ENCODE measurements around the gene GABRP. TPM values are rescaled to one million over a fixed set of nuclear protein-coding genes. Genes with fewer than 3 reads are reported as not detected.

The GABRP gene
- total and polyA plus RNA-seq, 2 experiments from 2014 or later, result 3.6 to 6.3 TPM

DNA sequence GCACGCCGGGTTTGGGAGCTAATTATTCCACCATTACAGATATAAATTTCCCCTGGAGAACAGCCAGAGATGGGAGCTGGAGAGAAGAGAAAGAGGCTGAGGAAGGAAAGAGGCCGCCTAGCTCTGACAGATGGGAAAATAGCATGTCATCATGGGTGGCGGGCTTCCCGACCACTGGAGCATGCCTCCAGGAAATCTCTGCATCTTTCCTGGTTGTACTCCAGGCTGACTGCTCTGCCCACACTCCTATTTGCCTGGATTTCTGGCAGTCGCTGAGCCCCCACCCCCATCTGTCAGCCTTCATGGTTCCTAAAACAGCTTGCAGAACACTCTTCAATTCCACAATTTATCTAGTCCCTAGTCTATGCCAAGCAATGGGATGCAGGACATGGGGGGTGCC, 14.3 kb upstream of the GABRP start:
- Mint-ChIP-seq H3K27ac (no peak overlapping the region), H3K27me3 (ENCODE audit: insufficient read depth, low read depth, poor library complexity) (peaks cover 3% of the 10 kb centered on the region), H3K4me1 (peaks cover 31% of the 10 kb centered on the region), H3K4me3 (no peak overlapping the region), H3K9me3 (no peaks in the 10 kb centered on the region), H3K36me3 (ENCODE audit: low read depth) (peaks cover 3% of the 10 kb centered on the region; the same call in 1 of the 3 replicates)
- DNase-seq (ENCODE audit: low spot score), result no peak
- H3K9me2 ChIP-seq (ENCODE audit: insufficient read depth), result 0 out of 2 replicates have a peak, but pooled peaks cover 4% of the 10 kb centered on the region
- H3K27me3 ChIP-seq (ENCODE audit: insufficient read depth), result no peaks in the 10 kb centered on the region
- H3K27ac ChIP-seq (ENCODE audit: low read depth), result no peak overlapping the region
- no peaks in the 10 kb centered on the region for H3F3A ChIP-seq (replicated peaks; ENCODE audit: low read depth)
- H3K4me2 ChIP-seq, result no peak overlapping the region
- no peaks in the 10 kb centered on the region for H4K20me1 ChIP-seq (replicated peaks; ENCODE audit: insufficient read depth)
- no peak overlapping the region for H3K4me3 ChIP-seq
- no peaks in the 10 kb centered on the region for H3K79me2 ChIP-seq (replicated peaks; ENCODE audit: insufficient read depth)
- H3K36me3 ChIP-seq (ENCODE audit: insufficient read depth), result no peaks in the 10 kb centered on the region
- no peak for TF ChIP-seq ZNF114 (CRISPR knock-in tag; IDR thresholded peaks at IDR 0.05)
- TF ChIP-seq, protein P1, sequence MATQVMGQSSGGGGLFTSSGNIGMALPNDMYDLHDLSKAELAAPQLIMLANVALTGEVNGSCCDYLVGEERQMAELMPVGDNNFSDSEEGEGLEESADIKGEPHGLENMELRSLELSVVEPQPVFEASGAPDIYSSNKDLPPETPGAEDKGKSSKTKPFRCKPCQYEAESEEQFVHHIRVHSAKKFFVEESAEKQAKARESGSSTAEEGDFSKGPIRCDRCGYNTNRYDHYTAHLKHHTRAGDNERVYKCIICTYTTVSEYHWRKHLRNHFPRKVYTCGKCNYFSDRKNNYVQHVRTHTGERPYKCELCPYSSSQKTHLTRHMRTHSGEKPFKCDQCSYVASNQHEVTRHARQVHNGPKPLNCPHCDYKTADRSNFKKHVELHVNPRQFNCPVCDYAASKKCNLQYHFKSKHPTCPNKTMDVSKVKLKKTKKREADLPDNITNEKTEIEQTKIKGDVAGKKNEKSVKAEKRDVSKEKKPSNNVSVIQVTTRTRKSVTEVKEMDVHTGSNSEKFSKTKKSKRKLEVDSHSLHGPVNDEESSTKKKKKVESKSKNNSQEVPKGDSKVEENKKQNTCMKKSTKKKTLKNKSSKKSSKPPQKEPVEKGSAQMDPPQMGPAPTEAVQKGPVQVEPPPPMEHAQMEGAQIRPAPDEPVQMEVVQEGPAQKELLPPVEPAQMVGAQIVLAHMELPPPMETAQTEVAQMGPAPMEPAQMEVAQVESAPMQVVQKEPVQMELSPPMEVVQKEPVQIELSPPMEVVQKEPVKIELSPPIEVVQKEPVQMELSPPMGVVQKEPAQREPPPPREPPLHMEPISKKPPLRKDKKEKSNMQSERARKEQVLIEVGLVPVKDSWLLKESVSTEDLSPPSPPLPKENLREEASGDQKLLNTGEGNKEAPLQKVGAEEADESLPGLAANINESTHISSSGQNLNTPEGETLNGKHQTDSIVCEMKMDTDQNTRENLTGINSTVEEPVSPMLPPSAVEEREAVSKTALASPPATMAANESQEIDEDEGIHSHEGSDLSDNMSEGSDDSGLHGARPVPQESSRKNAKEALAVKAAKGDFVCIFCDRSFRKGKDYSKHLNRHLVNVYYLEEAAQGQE (IDR thresholded peaks at IDR 0.05; ENCODE audit: unreplicated experiment), result no peak
- TF ChIP-seq, protein P2, sequence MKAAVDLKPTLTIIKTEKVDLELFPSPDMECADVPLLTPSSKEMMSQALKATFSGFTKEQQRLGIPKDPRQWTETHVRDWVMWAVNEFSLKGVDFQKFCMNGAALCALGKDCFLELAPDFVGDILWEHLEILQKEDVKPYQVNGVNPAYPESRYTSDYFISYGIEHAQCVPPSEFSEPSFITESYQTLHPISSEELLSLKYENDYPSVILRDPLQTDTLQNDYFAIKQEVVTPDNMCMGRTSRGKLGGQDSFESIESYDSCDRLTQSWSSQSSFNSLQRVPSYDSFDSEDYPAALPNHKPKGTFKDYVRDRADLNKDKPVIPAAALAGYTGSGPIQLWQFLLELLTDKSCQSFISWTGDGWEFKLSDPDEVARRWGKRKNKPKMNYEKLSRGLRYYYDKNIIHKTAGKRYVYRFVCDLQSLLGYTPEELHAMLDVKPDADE (IDR thresholded peaks at IDR 0.05), result no peak
- no peak for TF ChIP-seq ZNF331 (CRISPR knock-in tag; IDR thresholded peaks at IDR 0.05; ENCODE audit: low read depth)
- no peak for TF ChIP-seq NANOG (IDR thresholded peaks at IDR 0.05; ENCODE audit: borderline replicate concordance)
- no peak for TF ChIP-seq STAT1 (IDR thresholded peaks at IDR 0.05; ENCODE audit: unreplicated experiment)
- TF ChIP-seq, protein P3, sequence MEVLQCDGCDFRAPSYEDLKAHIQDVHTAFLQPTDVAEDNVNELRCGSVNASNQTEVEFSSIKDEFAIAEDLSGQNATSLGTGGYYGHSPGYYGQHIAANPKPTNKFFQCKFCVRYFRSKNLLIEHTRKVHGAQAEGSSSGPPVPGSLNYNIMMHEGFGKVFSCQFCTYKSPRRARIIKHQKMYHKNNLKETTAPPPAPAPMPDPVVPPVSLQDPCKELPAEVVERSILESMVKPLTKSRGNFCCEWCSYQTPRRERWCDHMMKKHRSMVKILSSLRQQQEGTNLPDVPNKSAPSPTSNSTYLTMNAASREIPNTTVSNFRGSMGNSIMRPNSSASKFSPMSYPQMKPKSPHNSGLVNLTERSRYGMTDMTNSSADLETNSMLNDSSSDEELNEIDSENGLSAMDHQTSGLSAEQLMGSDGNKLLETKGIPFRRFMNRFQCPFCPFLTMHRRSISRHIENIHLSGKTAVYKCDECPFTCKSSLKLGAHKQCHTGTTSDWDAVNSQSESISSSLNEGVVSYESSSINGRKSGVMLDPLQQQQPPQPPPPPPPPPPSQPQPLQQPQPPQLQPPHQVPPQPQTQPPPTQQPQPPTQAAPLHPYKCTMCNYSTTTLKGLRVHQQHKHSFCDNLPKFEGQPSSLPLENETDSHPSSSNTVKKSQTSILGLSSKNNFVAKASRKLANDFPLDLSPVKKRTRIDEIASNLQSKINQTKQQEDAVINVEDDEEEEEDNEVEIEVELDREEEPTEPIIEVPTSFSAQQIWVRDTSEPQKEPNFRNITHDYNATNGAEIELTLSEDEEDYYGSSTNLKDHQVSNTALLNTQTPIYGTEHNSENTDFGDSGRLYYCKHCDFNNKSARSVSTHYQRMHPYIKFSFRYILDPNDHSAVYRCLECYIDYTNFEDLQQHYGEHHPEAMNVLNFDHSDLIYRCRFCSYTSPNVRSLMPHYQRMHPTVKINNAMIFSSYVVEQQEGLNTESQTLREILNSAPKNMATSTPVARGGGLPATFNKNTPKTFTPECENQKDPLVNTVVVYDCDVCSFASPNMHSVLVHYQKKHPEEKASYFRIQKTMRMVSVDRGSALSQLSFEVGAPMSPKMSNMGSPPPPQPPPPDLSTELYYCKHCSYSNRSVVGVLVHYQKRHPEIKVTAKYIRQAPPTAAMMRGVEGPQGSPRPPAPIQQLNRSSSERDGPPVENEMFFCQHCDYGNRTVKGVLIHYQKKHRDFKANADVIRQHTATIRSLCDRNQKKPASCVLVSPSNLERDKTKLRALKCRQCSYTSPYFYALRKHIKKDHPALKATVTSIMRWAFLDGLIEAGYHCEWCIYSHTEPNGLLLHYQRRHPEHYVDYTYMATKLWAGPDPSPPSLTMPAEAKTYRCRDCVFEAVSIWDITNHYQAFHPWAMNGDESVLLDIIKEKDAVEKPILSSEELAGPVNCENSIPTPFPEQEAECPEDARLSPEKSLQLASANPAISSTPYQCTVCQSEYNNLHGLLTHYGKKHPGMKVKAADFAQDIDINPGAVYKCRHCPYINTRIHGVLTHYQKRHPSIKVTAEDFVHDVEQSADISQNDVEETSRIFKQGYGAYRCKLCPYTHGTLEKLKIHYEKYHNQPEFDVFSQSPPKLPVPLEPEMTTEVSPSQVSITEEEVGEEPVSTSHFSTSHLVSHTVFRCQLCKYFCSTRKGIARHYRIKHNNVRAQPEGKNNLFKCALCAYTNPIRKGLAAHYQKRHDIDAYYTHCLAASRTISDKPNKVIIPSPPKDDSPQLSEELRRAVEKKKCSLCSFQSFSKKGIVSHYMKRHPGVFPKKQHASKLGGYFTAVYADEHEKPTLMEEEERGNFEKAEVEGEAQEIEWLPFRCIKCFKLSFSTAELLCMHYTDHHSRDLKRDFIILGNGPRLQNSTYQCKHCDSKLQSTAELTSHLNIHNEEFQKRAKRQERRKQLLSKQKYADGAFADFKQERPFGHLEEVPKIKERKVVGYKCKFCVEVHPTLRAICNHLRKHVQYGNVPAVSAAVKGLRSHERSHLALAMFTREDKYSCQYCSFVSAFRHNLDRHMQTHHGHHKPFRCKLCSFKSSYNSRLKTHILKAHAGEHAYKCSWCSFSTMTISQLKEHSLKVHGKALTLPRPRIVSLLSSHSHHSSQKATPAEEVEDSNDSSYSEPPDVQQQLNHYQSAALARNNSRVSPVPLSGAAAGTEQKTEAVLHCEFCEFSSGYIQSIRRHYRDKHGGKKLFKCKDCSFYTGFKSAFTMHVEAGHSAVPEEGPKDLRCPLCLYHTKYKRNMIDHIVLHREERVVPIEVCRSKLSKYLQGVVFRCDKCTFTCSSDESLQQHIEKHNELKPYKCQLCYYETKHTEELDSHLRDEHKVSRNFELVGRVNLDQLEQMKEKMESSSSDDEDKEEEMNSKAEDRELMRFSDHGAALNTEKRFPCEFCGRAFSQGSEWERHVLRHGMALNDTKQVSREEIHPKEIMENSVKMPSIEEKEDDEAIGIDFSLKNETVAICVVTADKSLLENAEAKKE (CRISPR knock-in tag; IDR thresholded peaks at IDR 0.05), result no peak
- no peak for TF ChIP-seq EZH2 (IDR thresholded peaks at IDR 0.05; ENCODE audit: low read depth, unreplicated experiment)
- TF ChIP-seq, protein P4, sequence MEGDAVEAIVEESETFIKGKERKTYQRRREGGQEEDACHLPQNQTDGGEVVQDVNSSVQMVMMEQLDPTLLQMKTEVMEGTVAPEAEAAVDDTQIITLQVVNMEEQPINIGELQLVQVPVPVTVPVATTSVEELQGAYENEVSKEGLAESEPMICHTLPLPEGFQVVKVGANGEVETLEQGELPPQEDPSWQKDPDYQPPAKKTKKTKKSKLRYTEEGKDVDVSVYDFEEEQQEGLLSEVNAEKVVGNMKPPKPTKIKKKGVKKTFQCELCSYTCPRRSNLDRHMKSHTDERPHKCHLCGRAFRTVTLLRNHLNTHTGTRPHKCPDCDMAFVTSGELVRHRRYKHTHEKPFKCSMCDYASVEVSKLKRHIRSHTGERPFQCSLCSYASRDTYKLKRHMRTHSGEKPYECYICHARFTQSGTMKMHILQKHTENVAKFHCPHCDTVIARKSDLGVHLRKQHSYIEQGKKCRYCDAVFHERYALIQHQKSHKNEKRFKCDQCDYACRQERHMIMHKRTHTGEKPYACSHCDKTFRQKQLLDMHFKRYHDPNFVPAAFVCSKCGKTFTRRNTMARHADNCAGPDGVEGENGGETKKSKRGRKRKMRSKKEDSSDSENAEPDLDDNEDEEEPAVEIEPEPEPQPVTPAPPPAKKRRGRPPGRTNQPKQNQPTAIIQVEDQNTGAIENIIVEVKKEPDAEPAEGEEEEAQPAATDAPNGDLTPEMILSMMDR (conservative IDR thresholded peaks at IDR 0.05; ENCODE audit: low read depth in 2 of 2), result no peak
- TF ChIP-seq EZH2phosphoT487 (IDR thresholded peaks at IDR 0.05; ENCODE audit: unreplicated experiment), result no peak
- TF ChIP-seq JUNB (IDR thresholded peaks at IDR 0.05; ENCODE audit: unreplicated experiment), result no peak
- TF ChIP-seq POLR2AphosphoS5 (IDR thresholded peaks at IDR 0.05; ENCODE audit: low read depth), result no peak
- no peak for TF ChIP-seq CREB1 (CRISPR knock-in tag; IDR thresholded peaks at IDR 0.05; ENCODE audit: low read depth)
- ATAC-seq, result no peak
- H2AFZ ChIP-seq, result no peak overlapping the region
- H3K4me1 ChIP-seq (ENCODE audit: insufficient read depth), result peaks cover 12% of the 10 kb centered on the region

Measured in GM23338 (cell line).